Activated B cell treated with CpG ODN at 0.5 μM for 24 hours (primary cell): ENCODE results near the gene RPL27. TPM values are rescaled to one million over a fixed set of nuclear protein-coding genes. Genes with fewer than 3 reads are reported as not detected.

Source experiments
- ATAC-seq: fragments of 200-7000 bp; cut with Tn5 transposase; one replicate; pipeline ENCODE4 v1.10.0; 2021; ENCODE audit warnings: low read depth, mild to moderate bottlenecking, moderate library complexity
- CTCF ChIA-PET: fragments of 350-600 bp; sonication (Branson Sonifier 250); formaldehyde crosslinking; loops from one replicate; lab custom pipeline; 2021; ENCODE audit warnings: antibody characterized with exemption; lab: Charles Lee
- POLR2A ChIA-PET: fragments of 350-600 bp; sonication (Branson Sonifier 250); formaldehyde crosslinking; loops from one replicate; lab custom pipeline; 2021; ENCODE audit warnings: antibody characterized with exemption; lab: Charles Lee
- DNase-seq: peaks from one replicate; pipeline ENCODE4 v3.0.0; 2022
- H3K27ac Mint-ChIP-seq: one replicate; pipeline ENCODE4 v1.8.0; 2020; ENCODE audit warnings: mixed read lengths
- H3K27me3 Mint-ChIP-seq: one replicate; pipeline ENCODE4 v1.8.0; 2021; ENCODE audit warnings: mixed read lengths
- H3K36me3 Mint-ChIP-seq: one replicate; pipeline ENCODE4 v1.8.0; 2021; ENCODE audit warnings: low read depth, mixed read lengths
- H3K4me1 Mint-ChIP-seq: one replicate; pipeline ENCODE4 v1.8.0; 2021; ENCODE audit warnings: mixed read lengths
- H3K4me3 Mint-ChIP-seq: one replicate; pipeline ENCODE4 v1.8.0; 2020; ENCODE audit warnings: mild to moderate bottlenecking, mixed read lengths
- H3K9me3 Mint-ChIP-seq: one replicate; pipeline ENCODE4 v1.8.0; 2020; ENCODE audit warnings: mixed read lengths
- intact Hi-C: fragments of 100-400 bp; cut with micrococcal nuclease; formaldehyde crosslinking; loops from one replicate; pipeline ENCODE4 v1.15.1; 2024
- total RNA-seq: library from RNA; stranded (reverse); gene quantifications from 2 replicates; pipeline ENCODE4 v1.2.3, GENCODE V29; 2022
- TF ChIP-seq, protein P1 (sequence below): fragments of 200-600 bp; IDR thresholded peaks from one replicate; pipeline ENCODE4 v1.8.0; 2022; ENCODE audit warnings: antibody characterized with exemption, mild to moderate bottlenecking

The RPL27 gene
- total RNA-seq, 1 donor from 2014 or later, result 1,189 TPM

DNA sequence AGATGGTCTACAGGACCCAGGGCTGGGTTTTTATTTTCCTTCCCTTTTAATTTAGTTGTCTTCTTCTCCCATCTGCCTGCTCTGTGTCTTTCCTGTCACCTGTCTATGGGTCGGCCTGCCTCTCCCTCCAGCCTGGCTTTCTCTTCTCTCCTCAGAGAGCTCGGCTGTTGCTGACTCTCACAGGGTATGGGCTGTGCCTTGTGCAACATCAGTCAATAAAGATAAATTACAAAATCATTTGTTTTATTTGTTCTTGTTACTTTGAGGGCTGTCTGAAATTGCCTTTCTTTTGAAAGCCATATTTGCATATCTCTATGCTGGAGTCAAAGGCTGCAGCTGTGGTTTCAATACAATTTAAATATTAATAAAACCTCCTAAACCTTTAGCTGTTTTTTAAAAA, 42.4 kb downstream of the RPL27 start:
- intact Hi-C loops, result no loop called here
- ATAC-seq, result no peak
- no peaks in the 10 kb centered on the region for H3K36me3 Mint-ChIP-seq
- POLR2A ChIA-PET, result no interaction called here
- CTCF ChIA-PET, result no interaction called here
- TF ChIP-seq, protein P1, sequence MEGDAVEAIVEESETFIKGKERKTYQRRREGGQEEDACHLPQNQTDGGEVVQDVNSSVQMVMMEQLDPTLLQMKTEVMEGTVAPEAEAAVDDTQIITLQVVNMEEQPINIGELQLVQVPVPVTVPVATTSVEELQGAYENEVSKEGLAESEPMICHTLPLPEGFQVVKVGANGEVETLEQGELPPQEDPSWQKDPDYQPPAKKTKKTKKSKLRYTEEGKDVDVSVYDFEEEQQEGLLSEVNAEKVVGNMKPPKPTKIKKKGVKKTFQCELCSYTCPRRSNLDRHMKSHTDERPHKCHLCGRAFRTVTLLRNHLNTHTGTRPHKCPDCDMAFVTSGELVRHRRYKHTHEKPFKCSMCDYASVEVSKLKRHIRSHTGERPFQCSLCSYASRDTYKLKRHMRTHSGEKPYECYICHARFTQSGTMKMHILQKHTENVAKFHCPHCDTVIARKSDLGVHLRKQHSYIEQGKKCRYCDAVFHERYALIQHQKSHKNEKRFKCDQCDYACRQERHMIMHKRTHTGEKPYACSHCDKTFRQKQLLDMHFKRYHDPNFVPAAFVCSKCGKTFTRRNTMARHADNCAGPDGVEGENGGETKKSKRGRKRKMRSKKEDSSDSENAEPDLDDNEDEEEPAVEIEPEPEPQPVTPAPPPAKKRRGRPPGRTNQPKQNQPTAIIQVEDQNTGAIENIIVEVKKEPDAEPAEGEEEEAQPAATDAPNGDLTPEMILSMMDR, result no peak
- DNase-seq, result no peak
- H3K9me3 Mint-ChIP-seq, result no peaks in the 10 kb centered on the region
- H3K27ac Mint-ChIP-seq, result no peak overlapping the region
- no peak overlapping the region for H3K4me3 Mint-ChIP-seq
- H3K4me1 Mint-ChIP-seq, result no peaks in the 10 kb centered on the region
- no peaks in the 10 kb centered on the region for H3K27me3 Mint-ChIP-seq

DNA sequence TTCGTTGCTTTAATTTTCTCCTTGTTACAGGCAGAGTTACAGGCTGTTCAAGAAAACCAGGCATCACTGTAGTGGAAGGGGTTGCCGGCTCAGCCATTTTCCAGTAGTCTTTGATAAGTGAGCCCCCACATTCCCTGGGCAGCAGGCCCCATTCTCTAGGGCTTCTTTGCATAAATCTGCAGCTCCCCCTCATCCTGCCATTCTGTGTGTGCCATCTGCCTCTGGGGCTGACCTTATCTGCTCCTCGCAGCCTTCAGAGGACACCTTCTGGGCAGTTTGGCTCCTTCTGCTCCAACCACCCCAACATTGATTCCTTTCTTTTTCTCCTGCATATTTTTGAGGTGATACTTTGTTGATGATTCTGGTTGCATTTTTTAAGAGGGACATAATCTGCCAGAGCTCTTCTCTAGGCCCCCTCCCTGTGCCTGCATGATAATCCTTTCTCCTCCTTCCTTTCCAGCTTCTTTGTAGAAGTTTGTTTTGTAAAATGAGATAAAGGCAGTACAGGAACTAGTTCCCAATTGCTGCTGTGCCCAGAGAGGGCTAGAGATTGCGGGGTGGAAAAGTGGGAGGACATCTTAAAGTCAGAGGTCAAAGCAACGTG, 43.9 kb downstream of the RPL27 start:
- no peak overlapping the region for H3K27ac Mint-ChIP-seq

DNA sequence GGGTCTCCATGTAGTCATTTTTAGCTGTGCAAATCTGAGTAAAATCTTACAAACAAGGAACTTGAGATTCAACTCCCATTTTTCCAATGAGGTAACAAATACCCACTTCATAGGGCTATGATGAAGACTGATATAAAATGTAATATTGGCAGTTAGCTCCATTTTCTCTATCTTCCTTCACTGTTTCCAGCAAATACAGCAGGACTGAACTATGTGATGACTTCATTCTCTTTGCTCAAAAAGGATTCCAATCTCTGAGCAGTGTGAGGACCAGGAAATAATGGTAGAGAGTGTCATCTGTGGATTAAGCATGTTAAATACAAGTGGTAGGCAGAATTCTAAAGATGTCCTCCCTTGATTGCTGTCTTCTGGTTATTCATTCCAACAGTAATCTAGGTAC, 45.1 kb downstream of the RPL27 start:
- no peaks in the 10 kb centered on the region for H3K27me3 Mint-ChIP-seq
- ATAC-seq (no peak), DNase-seq (no peak)
- TF ChIP-seq, protein P1, result no peak
- no peak overlapping the region for H3K27ac Mint-ChIP-seq
- ChIA-PET POLR2A (interaction anchor here (0.6 kb wide), 1 partner anchor 13 kb away, joined by 5 read pairs; no protein-coding TSS in a partner anchor), CTCF (no interaction called here)
- H3K9me3 Mint-ChIP-seq, result no peaks in the 10 kb centered on the region
- no peaks in the 10 kb centered on the region for H3K4me1 Mint-ChIP-seq
- no peak overlapping the region for H3K4me3 Mint-ChIP-seq
- intact Hi-C loops, result no loop called here
- no peaks in the 10 kb centered on the region for H3K36me3 Mint-ChIP-seq

More for the DNA sequence above, 43.9 kb downstream of the RPL27 start:
- intact Hi-C loops, result no loop called here
- no peaks in the 10 kb centered on the region for H3K9me3 Mint-ChIP-seq
- ATAC-seq (no peak), DNase-seq (no peak)
- no peak overlapping the region for H3K4me3 Mint-ChIP-seq
- ChIA-PET POLR2A (no interaction called here), CTCF (no interaction called here)
- TF ChIP-seq, protein P1, result no peak
- H3K27me3 Mint-ChIP-seq, result no peaks in the 10 kb centered on the region
- H3K4me1 Mint-ChIP-seq, result no peaks in the 10 kb centered on the region
- no peaks in the 10 kb centered on the region for H3K36me3 Mint-ChIP-seq

DNA sequence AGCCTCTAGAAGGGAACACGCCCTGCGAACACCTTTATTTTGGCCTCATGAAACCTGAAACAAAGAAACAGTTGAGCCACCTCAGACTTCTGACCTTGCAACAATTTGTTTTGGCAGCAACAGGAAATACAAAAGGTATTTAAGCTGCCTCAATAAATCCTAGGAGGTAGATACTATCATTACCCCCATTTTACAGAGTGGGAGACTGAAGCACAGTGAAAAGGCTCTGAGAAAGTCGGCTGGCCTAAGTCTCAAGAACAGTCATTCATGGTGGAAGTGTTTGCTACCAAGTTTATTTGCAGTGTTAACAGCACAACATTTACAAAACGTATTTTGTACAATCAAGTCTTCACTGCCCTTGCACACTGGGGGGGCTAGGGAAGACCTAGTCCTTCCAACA, 45.8 kb downstream of the RPL27 start:
- Mint-ChIP-seq H3K27me3 (no peaks in the 10 kb centered on the region), H3K4me3 (no peak overlapping the region), H3K27ac (no peak overlapping the region), H3K9me3 (no peaks in the 10 kb centered on the region), H3K36me3 (no peaks in the 10 kb centered on the region), H3K4me1 (no peaks in the 10 kb centered on the region)
- ChIA-PET POLR2A (interaction anchor here (0.7 kb wide), 1 partner anchor 10 kb away, joined by 4 read pairs; no protein-coding TSS in a partner anchor), CTCF (no interaction called here)
- DNase-seq (no peak), ATAC-seq (no peak)
- TF ChIP-seq, protein P1, result no peak
- intact Hi-C loops, result no loop called here

DNA sequence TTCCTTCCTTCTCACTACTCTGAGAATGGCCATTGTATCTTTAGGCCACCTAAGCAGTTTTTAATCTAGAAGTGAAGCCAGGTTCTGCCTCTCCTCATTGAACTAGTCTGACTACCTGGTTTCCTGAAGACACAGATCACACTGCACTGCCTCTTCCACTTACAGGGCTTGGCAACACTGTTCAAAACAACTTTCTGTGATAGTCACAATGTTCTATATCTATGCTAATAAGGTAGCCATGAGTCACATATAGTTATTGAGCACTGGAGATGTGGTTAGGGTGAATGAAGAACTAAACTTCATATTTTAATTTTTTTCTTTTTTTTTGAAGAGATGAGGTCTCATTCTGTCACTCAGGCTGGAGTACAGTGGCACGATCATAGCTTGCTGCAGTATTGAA, 53.8 kb downstream of the RPL27 start:
- intact Hi-C loops, result no loop called here
- POLR2A ChIA-PET, result no interaction called here
- CTCF ChIA-PET, result no interaction called here
- H3K27ac Mint-ChIP-seq, result no peak overlapping the region
- ATAC-seq (no peak), DNase-seq (no peak)
- H3K36me3 Mint-ChIP-seq, result peaks cover 2% of the 10 kb centered on the region
- no peak overlapping the region for H3K4me3 Mint-ChIP-seq
- no peaks in the 10 kb centered on the region for H3K9me3 Mint-ChIP-seq
- no peaks in the 10 kb centered on the region for H3K4me1 Mint-ChIP-seq
- H3K27me3 Mint-ChIP-seq, result no peaks in the 10 kb centered on the region
- TF ChIP-seq, protein P1, result no peak

Other genes starting within 250 kb of the RPL27 start
- gene RAMP2, start 237.2 kb upstream of the RPL27 start, total RNA-seq, result not detected in 2 replicates
- gene VPS25, start 225.0 kb upstream of the RPL27 start, total RNA-seq, result 49.7 and 49.8 TPM in 2 replicates
- gene WNK4, start 217.8 kb upstream of the RPL27 start, total RNA-seq, result 0.10 and 0.29 TPM in 2 replicates
- 41.4 and 48.0 TPM in 2 replicates for gene COA3, start 199.7 kb upstream of the RPL27 start, total RNA-seq
- not detected in 2 replicates for gene CNTD1, start 199.6 kb upstream of the RPL27 start, total RNA-seq
- gene BECN1, start 174.1 kb upstream of the RPL27 start, total RNA-seq, result 113 and 118 TPM in 2 replicates
- gene PSME3, start 165.0 kb upstream of the RPL27 start, total RNA-seq, result 136 and 141 TPM in 2 replicates
- gene AOC2, start 153.8 kb upstream of the RPL27 start, total RNA-seq, result 2.0 and 3.9 TPM in 2 replicates
- 0.64 and 1.4 TPM in 2 replicates for gene AOC3, start 147.2 kb upstream of the RPL27 start, total RNA-seq
- not detected in 2 replicates for gene G6PC1, start 97.6 kb upstream of the RPL27 start, total RNA-seq
- 63.6 and 70.4 TPM in 2 replicates for gene AARSD1, start 34.0 kb upstream of the RPL27 start, total RNA-seq
- 1.4 and 2.0 TPM in 2 replicates for gene PTGES3L, start 18.3 kb upstream of the RPL27 start, total RNA-seq
- 28.3 and 30.9 TPM in 2 replicates for gene RUNDC1, start 17.9 kb upstream of the RPL27 start, total RNA-seq
- 41.9 and 50.5 TPM in 2 replicates for gene IFI35, start 8.4 kb downstream of the RPL27 start, total RNA-seq
- gene VAT1, start 24.0 kb downstream of the RPL27 start, total RNA-seq, result 34.4 and 38.5 TPM in 2 replicates
- 0.05 and 0.13 TPM in 2 replicates for gene RND2, start 26.8 kb downstream of the RPL27 start, total RNA-seq
- gene BRCA1, start 126.9 kb downstream of the RPL27 start, total RNA-seq, result 11.9 and 13.3 TPM in 2 replicates
- gene NBR1, start 172.8 kb downstream of the RPL27 start, total RNA-seq, result 42.2 and 44.8 TPM in 2 replicates
- 46.0 and 68.0 TPM in 2 replicates for gene TMEM106A, start 213.5 kb downstream of the RPL27 start, total RNA-seq
- 0.73 TPM in 1 of 2 replicates, not detected in the other for gene CCDC200, start 230.2 kb downstream of the RPL27 start, total RNA-seq
- 5,480 and 7,149 TPM in 2 replicates for gene RNU2-1, start 235.6 kb downstream of the RPL27 start, total RNA-seq